Stimulated activated CD4-positive, alpha-beta T cell treated with anti-CD3 and anti-CD28 coated beads, Interleukin-4, amount 100 ng/mL, for 1 hour (primary cell): ENCODE results near the gene MED4.
A peak's percentile ranks its signal among the peaks of the same experiment; 100 is the strongest.
"Not testable (repeated sequence)": the region's sequence is repeated elsewhere in the genome, so short reads cannot be mapped to it uniquely, and the experiment has no call there.

Source experiments
- DNase-seq: peaks from one replicate; pipeline ENCODE4 v3.0.0-alpha.2; 2020

Gene MED4

DNA sequence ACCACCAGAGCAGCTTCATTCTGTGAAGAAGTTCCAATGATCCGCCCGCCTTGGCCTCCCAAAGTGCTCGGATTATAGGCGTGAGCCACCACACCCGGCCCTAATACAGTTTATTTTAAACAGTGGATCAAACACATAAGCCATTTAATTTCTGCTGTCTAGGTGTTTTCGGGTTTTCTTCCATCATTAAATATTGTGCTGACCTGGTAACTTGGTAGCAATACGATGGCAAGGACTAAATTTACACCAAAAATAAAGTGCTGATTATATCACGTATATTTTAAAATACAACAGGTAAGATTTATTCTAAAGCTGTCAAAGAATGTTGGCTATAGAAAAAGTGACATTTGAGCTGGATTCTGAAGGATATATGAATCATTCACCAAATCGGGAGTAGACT is 1.3 kb downstream of the MED4 start:
- no peak for DNase-seq

DNA sequence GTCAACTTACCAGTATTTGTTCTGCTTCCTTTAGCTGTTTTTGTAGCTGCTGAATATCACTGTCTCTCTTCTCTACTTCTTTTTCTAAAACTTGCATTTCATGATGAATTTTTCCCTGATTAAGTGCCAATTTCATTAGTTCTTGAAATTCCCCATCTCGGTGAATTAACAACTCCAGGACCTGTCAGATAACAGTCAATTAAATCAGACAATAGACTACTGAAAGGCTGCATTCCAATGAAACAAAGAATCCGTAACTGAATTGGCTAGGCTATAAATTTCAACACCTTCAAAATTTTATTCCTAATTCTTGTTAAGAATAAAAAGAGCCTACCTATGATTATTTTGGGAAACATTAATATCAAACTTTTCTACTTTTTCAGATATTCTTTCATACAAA is 8.6 kb downstream of the MED4 start:
- no peak for DNase-seq

DNA sequence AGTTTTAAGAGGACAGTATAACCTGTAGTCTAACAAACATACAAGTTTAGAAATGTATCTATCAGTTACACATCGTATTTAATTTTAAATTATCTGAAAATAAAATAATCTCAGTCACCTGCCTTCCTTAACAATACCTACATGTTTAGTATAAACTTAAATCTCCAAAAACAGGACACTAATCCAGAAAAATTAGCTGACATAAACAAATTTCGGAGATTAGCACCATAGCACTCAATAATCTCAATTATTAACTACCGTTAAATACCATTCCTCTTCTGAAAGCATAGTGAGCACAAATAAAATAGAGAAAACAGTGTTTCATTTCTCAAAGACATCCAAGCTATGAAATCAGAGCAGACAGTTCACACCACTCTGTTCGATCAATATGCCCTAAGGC is 13.2 kb downstream of the MED4 start:
- DNase-seq, result no peak

DNA sequence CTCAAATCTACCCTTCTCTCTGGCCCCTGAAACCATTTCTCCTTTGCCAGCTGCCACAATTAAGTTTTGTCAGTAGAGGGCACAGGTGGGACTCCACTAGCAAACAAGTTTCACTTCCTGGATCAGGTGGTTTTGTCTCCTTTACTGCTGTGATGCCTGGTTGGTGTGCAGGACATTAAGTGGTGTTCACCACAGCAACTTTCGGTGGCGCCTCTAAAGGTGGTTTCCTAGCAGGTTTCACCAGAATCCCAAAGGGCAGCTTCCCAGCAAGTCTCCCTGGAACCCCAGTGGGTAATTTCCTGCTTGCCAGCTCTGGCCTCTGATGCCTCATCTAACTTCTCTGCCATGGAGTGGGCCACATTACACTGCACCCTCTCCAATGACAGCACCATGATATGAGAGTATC is 16.6 kb downstream of the MED4 start:
- no peak for DNase-seq

DNA sequence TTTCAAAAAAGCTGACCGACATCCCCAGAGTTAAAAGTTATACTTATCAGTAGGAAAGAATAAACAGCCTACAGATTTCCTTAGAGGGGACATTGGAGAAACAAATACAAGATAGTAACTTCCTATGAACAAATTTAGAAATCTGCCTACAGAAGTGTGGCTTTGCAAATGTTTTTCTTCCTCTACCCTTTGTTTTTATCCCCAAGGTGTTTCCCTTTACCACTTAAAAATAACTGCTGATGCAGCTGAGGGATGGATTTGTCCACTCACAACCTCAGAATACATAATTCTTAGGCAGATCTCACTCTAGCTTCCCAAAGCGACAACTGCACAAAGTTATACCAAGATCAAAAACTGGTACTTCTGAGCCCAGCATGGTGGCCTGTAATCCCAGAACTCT is 20.9 kb downstream of the MED4 start:
- no peak for DNase-seq

DNA sequence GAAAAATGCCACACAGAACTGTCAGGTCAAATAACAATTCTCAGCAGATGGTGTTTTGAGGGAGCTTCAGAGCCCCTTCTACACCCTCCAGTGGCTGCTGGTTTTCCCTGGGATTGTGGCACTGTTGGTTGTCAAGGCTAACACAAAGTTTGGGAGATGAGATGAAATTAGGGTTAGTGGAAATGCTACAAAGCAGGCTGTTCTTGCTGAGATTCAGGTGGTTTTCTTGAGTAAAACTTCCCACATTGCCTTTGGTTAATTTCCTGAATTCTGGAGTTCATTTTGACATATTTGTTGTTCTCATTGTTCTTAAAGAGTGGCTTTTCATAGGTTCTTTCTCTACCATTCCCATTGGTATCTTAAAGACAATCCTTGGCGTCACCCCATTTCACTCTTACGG is 22.1 kb downstream of the MED4 start:
- DNase-seq, result no peak

DNA sequence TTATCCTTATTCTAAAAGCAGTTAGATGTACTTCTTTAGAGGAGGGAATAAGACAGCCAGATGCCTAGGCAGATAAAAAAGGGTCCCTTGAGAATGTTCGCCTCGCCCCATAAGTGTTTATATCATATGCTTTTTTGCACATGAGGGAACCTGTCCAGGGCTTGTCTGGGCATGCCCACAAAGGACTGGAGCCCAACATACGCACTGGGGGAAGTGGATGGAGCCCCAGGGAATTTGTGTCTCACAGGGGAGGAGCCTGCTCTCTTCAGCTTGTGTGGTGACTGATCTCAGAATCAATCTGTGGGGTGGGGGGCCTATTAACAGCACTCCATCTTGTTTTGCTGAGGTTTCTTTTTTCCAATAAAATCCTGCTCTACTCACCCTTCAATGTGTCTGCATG is 22.6 kb downstream of the MED4 start:
- DNase-seq, result no peak

DNA sequence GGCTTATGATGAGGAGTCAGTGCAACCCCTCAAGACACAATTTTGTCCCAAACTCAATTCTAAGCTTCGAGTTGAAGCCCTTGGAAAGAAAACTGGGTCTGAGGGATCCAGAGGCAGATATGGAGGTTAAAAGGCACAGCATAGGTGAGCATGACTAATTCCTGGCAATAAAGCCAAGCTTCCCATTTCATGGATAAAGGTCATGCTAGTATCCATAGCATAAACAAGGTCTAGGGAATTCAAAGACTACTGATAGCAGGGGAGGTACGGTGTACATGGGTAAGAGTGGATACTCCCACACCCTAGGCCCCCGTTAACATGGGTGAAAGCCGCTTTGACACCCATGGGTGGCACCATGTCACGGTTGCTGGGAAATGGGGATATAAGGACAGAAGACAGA is 24.0 kb downstream of the MED4 start:
- DNase-seq, result no peak

DNA sequence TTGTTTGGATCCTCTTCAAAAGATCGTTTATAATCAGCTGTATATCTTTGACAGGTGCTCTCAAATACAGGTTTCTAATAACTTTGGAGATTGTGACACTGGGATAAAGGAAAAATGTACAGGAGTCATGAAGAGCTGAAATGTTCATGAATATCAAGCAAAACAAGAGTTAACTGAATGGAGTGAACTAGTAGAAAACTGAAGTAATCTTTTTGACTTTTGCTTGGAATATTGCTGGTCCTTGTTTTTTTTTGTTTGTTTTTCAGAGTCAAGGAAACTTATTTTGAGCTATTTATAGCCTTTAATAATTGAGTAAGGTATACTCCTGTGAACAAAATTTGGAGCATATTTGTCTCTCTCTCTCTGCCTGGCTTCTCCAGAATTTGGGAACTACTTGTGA is 25.3 kb downstream of the MED4 start:
- no peak for DNase-seq

DNA sequence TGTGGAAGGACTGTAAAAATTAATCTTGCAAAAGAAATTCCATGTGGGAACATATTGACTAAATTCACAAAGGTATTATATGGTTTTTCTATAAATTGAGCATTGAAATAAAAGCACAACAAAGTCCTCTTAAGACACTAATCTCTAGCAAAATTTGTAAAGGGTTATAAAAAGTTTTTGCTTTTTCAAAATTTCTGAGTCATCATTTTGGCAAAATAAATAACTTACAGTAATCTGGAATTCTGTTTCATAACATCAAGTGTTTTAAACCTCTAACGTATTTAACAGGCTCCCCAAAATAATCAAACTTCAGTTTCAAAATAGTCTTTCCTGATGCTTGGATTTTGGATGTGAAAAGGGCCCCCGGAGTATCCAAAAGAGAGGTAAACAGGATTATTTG is 26.0 kb downstream of the MED4 start:
- DNase-seq, result no peak

DNA sequence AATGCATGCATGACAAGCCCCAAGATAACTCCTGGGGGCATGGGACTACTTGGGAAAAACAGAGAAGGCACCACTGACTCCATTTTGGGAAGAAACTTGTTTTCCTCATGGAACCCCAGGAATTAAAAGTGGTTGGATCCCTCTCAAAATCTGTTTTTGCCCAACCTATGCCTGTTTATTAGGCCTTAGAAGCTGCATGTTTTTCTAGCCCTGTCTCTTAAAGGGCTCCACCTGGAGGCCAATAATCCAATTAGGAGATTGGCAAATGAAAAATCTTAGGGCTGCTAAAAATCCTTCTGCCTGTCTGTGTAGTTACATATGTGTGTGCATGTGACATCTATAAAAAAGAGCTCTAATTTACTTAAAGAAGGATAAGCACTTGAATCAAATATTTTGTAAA is 26.9 kb downstream of the MED4 start:
- no peak for DNase-seq

DNA sequence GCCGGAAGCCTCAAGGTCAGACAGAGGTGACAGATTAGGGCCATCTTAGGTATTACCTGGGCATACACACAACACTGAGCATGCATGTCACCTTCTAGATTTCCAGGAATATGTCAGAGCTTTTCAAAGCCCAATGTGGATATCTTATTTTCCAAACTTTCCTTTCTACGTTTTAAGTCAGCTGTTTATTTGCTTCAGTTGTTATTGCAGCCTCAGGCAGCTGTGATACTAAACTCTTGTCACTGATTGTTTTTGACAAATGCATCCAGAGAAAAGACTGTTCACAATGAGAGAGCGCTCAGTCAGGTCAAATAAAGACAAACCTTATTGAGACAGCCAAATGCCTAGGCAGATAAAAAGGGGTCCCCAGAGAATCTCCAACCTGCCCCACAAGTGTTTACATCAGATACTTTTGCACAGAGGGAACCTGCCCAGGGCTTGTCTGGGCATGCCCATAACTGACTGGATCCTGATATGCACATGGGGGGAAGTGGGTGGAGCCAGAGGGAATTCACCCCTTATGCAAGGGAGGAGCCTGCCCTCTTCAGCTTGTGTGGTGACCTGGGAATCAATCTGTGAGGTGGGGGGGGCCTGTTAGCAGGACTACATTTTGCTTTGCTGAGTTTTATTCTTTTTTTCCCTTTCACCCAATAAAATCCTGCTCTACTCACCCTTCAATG is 28.5 kb downstream of the MED4 start:
- no peak for DNase-seq

DNA sequence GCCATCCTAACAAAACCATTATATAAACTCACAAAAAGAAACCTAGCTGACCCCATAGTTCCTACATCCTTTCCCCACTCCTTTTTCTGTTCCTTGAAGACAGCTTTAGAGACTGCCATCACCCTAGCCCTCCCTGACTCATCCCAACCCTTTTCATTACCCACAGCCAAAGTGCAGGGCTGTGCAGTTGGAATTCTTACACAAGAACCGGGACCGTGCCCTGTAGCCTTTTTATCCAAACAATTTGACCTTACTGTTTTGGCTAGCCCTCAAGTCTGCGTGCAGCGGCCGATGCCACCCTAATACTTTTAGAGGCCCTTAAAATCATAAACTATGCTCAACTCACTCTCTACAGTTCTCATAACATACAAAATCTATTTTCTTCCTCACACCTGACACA is 35.0 kb downstream of the MED4 start:
- DNase-seq, result not testable (repeated sequence)

DNA sequence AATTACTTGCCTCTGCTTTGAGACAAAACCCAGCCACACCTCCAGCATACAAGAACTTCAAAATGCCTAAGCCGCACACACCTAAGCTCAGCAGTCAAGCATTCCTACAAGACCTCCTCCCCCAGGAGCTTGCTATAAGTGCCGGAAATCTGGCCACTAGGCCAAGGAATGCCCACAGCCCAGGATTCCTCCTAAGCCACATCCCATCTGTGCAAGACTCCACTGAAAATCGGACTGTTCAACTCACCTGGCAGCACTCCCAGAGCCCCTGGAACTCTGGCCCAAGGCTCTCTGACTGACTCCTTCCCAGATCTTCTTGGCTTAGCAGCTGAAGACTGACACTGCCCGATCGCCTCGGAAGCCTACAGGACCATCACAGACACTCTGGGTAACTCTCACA is 36.4 kb downstream of the MED4 start:
- DNase-seq, result not testable (repeated sequence)

DNA sequence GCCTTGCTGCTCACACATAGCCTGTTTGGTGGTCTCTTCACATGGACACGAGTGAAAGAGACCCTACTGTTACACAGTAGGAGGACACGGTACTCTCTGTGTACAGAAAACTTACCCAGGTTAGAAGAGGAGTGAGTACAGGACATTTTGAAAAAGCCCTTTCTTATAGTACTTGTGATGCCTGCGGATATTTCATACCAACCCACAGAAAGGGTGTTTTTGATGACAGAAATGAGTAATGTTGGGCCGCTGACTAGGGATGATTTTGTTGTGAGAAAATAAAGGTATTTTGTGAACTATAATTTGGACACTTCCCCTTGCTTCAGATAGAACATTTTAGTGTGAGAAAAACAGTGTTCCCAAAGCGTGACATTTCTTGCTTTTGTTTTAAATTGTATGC is 39.2 kb downstream of the MED4 start:
- no peak for DNase-seq

DNA sequence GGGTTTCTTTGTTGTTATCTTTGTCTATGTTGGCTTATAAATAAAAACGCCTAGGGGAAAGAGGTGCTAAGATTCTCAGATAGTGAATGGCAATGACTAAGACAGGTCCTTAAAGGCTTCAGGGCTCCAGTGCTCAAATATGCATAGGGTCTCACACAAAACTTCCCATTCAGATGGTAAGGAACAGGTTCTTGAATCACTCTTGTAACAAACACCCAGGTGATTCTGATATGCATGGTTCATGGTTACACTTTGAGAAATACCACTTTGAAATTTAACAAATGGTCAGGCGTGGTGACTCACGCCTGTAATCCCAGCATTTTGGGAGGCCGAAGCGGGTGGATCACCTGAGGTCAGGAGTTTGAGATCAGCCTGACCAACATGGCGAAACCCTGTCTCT is 40.3 kb downstream of the MED4 start:
- DNase-seq, result no peak

DNA sequence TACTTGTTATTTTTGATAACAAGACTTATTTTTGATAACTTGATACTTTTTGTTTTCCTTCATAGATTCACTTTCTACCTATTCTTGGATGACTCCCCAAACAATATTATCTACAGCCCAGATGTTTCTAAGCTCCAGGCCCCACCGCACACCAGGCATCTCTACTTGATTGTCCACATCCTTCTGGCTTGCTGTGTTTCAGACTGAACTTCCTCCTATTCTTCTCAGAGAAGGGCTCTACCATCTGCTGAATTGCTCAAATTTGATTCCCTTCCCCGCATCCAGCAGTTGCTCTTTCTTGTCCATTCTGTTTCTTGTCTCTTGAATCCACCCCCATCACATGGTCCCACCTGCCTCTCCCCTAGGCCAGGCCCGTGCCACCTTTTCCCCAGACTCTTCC is 44.4 kb downstream of the MED4 start:
- DNase-seq, result no peak

DNA sequence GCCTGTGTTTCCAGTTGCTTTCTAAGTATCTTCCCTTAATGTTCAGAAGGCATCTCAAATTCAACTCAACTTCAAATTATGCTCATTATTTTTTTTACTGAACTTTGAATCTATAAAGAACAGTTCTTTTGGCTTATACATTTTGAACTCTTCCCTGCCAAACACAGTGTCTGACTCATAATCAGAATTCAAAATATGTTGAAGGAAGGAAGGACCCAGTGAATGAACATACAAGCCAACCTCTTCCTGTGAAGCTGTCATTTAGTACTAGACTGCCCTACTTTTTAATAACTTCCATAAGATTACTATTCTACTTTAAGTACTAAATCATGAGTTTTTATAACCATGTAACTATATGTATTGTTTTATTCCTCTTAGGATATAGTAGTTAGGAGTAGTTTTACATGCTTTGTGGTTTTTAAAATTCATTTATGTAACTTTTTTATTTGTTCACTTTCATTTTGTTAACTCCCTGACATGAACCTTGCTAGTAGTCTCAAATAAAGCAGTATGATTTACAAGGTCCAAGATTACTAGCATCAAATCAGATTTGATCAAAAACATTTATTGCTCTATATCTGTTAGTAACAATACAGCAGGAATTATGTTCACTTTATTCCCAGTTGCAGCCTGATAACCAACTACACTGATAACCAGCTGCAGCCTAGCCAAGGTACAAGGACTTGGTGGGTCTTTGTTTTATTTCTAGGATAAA is 51.0 kb downstream of the MED4 start:
- DNase-seq, result no peak

DNA sequence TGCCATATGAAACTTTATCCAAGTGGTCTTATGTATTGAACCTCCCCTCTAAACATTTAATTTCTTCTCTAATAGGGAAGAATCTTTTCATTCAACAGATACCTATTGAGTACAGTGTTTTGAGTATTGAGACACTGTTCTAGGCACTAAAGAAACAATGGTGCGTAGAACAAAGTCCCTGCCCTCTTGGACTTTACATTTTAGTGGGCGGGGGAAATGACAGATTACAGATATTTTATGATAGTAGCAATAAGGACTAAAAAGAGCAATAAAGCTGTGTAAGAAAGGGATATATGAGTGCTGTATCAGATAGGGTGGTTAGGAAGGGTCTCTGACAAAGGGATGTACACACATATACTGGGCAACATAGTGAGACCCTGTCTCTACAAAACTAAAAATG is 52.0 kb downstream of the MED4 start:
- DNase-seq, result no peak

DNA sequence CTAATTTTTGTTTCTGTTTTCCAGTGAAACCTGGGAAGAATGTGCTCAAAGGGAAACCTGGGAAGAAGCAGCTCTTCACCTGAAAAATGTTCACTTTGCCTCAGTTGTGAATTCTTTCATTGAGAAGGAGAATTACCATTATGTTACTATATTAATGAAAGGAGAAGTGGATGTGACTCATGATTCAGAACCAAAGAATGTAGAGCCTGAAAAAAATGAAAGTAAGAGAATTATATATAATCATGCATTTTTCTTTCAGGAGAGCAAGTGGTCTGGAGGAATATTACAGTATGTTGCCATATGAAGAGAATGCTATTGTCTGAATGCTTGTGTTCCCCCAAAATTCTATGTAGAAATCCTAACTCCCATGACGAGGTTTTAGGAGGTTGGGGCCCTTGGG is 54.0 kb downstream of the MED4 start:
- no peak for DNase-seq

DNA sequence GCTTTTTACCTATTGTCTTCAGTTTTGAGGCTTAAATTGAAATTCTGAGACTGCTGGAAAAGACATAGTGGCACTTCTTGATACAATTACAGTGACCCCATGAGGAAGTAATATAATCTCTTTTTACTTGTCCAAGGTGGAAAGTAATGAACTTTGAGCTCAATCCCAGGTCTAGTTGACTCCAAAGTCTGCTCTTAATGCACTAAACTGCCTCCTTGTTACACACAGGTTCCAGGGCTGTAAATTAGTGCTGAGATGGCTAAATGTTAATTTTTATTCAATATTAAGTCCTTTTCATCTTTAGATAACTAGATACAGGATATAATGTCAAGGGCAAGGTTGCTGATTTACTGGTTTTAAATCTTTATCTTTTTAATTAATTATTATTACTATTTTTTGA is 54.9 kb downstream of the MED4 start:
- no peak for DNase-seq

DNA sequence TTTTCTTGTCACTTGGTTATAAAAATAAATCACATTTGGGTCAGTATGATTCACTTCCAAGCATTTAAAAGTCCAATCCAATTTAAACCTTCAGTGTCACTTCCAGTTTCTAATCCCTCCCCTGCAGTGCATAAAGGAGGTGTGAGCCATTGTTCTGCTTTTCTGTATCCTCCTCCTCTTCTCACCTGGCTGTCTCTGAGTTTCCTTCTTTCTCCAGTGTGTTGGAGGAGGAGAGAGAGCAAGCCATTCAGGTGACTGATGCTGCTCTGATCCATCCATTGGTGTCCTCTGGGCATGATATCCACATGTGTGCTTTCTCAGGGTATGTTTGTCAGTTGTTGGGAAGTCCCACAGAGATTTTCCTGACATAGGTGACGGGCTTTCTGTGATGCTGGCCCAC is 56.1 kb downstream of the MED4 start:
- DNase-seq, result no peak

DNA sequence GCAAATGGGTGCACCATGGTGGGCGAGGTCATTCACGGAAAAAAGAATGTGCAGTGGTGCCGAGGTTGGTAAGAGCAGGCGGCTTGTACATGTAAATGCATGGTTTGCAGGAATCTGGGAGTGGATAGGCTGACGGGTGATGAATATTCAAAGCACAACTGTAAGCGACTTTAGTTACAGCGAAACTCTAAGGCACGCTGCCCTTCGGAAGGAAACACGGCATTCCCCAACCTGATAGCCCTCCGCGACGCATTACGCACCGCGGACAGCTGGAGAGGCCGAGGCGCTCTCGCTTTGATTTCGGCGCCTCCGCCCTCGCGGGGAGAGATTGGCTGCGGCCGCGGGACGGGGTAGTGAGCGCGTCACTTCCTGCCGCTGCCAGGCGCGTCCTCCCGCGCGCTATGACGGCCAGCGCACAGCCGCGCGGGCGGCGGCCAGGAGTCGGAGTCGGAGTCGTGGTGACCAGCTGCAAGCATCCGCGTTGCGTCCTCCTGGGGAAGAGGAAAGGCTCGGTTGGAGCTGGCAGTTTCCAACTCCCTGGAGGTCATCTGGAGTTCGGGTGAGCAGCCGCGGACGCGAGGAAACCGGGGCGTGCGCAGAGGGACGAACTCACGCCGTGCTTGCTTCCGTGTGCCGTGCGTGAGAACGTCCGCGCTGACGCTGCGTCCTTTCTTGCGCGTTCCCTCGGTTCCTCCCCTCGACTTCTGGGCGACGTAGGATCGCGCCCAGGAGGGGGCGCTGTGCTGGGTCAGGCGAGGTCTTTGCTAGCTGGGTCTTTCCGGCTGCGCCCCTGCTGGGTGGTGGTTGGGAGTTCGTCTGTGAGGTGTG is 57.3 kb downstream of the MED4 start, which contains the start of gene NUDT15:
Gene NUDT15 (plus strand): TSS at position 381 of the 828 bp plus-strand sequence. CDS start 21 bp downstream, at position 402.
- peak; percentile 94 for DNase-seq

DNA sequence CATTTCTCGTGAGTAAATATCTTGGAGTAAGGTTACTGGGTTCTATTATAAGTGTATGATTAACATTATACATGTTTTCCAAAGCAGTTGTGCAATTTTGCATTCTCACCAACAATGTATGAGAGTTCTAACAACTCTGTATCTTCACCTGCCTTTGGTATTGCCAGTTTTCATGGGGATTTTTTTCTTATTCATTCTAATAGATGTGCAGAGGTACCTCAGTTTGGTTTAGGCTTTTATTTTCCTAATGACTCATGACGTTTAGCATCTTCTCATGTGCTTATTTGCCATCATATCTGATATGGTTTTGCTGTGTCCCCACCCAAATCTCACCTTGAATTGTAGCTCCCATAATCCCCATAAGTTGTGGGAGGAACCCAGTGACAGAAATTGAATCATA is 65.0 kb downstream of the MED4 start:
- DNase-seq, result no peak
